Measurements from ENCODE around the gene SNRNP25.

DNA sequence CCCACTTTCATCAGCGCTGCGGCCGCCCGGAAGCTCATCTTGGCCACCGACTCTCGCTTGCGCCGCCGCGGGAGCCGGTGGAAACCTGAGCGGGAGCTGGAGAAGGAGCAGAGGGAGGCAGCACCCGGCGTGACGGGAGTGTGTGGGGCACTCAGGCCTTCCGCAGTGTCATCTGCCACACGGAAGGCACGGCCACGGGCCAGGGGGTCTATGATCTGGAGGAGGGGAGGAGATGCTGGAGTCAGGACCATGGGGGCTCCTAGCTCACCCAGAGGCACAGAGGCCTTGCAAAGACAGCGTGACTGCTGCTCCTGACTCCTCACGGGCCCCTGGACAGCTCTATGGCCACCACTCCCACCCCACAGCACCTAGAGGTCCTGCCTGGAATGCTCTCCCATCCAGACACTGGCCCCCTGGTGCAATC lies 9.4 kb downstream of the SNRNP25 start:
- TF ChIP-seq POLR2A (IDR thresholded peaks at IDR 0.05) (no peak), CTCF (IDR thresholded peaks at IDR 0.05) (no peak), EP300 (IDR thresholded peaks at IDR 0.05) (no peak), POLR2AphosphoS5 (IDR thresholded peaks at IDR 0.05) (no peak)

Data from sigmoid colon (tissue), 4 donors.